ENCODE measurements around the gene TBPL2. TPM values are rescaled to one million over a fixed set of nuclear protein-coding genes. Genes with fewer than 3 reads are reported as not detected.

TBPL2 gene
- total and polyA plus RNA-seq, 4 donors = not detected

GRCh38 chr14:55412676-55413075, 27.7 kb downstream of the TBPL2 start:
- H3K9me3 ChIP-seq (ENCODE audit: control insufficient read depth in 4 of 4, low read length in 3 of 4) = no peaks in the 10 kb centered on the region
- H3K4me3 ChIP-seq (ENCODE audit: low read depth in 1 of 3, low read length in 3 of 3) = no peak overlapping the region
- H3K4me1 ChIP-seq (ENCODE audit: control insufficient read depth in 4 of 4, insufficient read depth in 4 of 4, low read length in 3 of 4) = peaks cover 2 to 21% (median 14%) of the 10 kb centered on the region in 4 donors
- H3K9ac ChIP-seq (ENCODE audit: low read depth in 1 of 2, low read length in 2 of 2) = no peak overlapping the region
- no peaks in the 10 kb centered on the region for H3K36me3 ChIP-seq (ENCODE audit: control insufficient read depth in 4 of 4, insufficient read depth in 3 of 4, low read depth in 1 of 4, low read length in 3 of 4)
- no peak overlapping the region for H3K27ac ChIP-seq (ENCODE audit: low read depth in 1 of 2, low read length in 2 of 2)
- whole genome bisulfite sequencing = 85% methylated on average over 5 of the region's 5 CpGs
- no peak for DNase-seq (ENCODE audit: low spot score)
- TF ChIP-seq SP1 (IDR thresholded peaks at IDR 0.05) (no peak), TAF1 (conservative IDR thresholded peaks at IDR 0.05) (no peak), GABPA (IDR thresholded peaks at IDR 0.05 in 1 of 2, conservative IDR thresholded peaks at IDR 0.05 in 1 of 2) (no peak), MAX (IDR thresholded peaks at IDR 0.05) (no peak), CTCF (IDR thresholded peaks at IDR 0.05; ENCODE audit: low read depth, low read length, missing input control) (no peak), FOXA1 (IDR thresholded peaks at IDR 0.05) (no peak), EGR1 (IDR thresholded peaks at IDR 0.05; ENCODE audit: low read depth in 2 of 2) (no peak), HNF4A (conservative IDR thresholded peaks at IDR 0.05) (no peak), NR2F2 (IDR thresholded peaks at IDR 0.05) (no peak), ZBTB33 (IDR thresholded peaks at IDR 0.05) (no peak), JUND (IDR thresholded peaks at IDR 0.05) (no peak), ATF3 (IDR thresholded peaks at IDR 0.05) (no peak), RAD21 (IDR thresholded peaks at IDR 0.05) (no peak), FOXA2 (IDR thresholded peaks at IDR 0.05) (no peak), HNF4G (IDR thresholded peaks at IDR 0.05) (no peak), RXRA (IDR thresholded peaks at IDR 0.05) (no peak), YY1 (IDR thresholded peaks at IDR 0.05) (no peak)
- TF ChIP-seq, protein P1, sequence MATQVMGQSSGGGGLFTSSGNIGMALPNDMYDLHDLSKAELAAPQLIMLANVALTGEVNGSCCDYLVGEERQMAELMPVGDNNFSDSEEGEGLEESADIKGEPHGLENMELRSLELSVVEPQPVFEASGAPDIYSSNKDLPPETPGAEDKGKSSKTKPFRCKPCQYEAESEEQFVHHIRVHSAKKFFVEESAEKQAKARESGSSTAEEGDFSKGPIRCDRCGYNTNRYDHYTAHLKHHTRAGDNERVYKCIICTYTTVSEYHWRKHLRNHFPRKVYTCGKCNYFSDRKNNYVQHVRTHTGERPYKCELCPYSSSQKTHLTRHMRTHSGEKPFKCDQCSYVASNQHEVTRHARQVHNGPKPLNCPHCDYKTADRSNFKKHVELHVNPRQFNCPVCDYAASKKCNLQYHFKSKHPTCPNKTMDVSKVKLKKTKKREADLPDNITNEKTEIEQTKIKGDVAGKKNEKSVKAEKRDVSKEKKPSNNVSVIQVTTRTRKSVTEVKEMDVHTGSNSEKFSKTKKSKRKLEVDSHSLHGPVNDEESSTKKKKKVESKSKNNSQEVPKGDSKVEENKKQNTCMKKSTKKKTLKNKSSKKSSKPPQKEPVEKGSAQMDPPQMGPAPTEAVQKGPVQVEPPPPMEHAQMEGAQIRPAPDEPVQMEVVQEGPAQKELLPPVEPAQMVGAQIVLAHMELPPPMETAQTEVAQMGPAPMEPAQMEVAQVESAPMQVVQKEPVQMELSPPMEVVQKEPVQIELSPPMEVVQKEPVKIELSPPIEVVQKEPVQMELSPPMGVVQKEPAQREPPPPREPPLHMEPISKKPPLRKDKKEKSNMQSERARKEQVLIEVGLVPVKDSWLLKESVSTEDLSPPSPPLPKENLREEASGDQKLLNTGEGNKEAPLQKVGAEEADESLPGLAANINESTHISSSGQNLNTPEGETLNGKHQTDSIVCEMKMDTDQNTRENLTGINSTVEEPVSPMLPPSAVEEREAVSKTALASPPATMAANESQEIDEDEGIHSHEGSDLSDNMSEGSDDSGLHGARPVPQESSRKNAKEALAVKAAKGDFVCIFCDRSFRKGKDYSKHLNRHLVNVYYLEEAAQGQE (IDR thresholded peaks at IDR 0.05) = no peak
- no peaks in the 10 kb centered on the region for H3K27me3 ChIP-seq (ENCODE audit: control insufficient read depth in 4 of 4, insufficient read depth in 4 of 4, low read length in 3 of 4)
